Activated CD4-positive, alpha-beta T cell treated with anti-CD3 and anti-CD28 coated beads for 48 hours (primary cell): ENCODE results near the gene RPS6KL1.

Experiments used
- DNase-seq: peaks from one replicate; pipeline ENCODE4 v3.0.0-alpha.2; 2020

The RPS6KL1 gene

DNA sequence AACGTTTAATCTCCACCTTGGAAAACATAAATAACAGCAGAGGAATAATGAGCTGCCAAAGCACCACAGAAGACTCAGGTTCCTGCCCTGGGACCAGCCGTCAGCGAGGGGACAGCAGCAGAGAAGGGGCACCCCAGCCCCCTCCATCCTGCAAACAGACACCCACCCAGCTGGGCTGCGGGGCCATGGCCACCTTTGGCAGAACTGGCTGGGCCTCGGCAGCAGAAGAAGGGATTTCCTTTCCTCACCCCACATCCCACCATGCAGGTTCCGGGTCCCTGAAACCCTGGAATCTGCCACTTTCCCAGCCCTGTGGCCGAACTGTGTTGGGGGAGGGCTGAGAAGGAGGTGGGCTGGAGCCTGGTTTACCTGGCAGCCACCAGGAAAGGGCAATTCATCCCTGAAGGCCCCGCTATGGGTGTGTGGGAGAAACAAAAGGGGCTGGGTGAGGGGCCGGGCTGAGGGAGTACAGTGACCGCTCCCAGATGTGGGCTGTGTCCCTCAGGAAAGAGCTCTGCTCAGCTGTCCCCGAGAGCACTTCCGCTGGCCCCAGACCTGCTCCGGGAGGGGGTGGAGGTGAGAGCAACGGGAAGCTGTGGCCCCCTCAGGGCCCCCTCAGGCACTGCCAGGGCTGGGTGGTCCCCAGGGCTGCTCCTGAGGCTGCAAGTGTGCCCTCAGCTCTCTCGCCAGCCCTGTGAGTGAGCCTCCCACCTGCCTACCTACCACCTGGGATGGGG, 28.6 kb upstream of the RPS6KL1 start:
- DNase-seq = no peak

- DNase-seq = no peak
Observed at GRCh38 chr14:74950795-74951442, 27.9 kb upstream of the RPS6KL1 start.

- DNase-seq = no peak
Observed at GRCh38 chr14:74949859-74950573, 27.0 kb upstream of the RPS6KL1 start.

- no peak for DNase-seq
Observed at GRCh38 chr14:74949191-74949601, 26.1 kb upstream of the RPS6KL1 start.

DNA sequence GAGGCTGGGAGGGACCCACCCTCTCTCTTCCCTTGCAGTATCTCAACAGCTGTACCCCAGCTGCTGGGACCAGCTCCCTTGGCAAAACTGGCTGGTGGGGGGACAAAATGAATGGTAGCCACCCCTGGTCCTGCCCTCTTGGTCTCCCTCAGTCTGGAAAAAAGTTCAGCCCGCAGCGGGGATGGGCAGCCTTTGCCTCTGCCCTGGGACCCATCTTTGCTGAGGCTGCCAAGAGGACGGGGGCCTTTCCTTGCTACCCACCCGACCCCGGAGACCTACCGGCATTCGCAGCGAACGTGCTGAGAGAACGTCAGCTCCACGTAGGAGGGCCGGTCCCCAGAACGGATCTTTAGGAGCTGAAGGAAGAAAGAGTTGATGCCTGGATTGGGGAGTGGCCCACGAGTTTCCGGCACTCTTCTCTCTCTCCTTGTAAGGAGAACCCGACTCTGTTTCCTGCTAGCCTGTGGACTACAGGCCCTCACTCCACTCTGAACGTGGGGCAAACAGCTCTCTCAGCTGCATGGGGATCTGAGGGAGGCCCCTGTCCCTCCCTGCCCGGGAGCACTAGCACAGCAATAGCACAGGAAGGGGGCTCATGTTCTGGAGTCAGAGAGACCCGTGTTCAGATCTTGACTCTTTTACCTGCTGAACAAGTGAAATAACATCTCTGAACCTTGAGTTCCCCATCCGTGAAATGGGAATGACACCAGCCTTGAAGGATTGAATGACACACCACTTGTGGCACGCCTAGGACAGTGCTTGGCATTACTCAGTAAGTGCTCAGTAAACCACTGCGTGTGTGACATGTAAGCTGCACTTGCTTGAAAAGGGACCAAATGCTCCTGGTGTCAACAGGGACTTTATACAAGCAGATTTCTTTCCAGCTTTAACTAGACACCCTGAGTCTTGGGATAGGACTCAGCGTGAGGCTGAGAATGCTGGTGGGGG, 25.4 kb upstream of the RPS6KL1 start:
- DNase-seq = no peak

DNA sequence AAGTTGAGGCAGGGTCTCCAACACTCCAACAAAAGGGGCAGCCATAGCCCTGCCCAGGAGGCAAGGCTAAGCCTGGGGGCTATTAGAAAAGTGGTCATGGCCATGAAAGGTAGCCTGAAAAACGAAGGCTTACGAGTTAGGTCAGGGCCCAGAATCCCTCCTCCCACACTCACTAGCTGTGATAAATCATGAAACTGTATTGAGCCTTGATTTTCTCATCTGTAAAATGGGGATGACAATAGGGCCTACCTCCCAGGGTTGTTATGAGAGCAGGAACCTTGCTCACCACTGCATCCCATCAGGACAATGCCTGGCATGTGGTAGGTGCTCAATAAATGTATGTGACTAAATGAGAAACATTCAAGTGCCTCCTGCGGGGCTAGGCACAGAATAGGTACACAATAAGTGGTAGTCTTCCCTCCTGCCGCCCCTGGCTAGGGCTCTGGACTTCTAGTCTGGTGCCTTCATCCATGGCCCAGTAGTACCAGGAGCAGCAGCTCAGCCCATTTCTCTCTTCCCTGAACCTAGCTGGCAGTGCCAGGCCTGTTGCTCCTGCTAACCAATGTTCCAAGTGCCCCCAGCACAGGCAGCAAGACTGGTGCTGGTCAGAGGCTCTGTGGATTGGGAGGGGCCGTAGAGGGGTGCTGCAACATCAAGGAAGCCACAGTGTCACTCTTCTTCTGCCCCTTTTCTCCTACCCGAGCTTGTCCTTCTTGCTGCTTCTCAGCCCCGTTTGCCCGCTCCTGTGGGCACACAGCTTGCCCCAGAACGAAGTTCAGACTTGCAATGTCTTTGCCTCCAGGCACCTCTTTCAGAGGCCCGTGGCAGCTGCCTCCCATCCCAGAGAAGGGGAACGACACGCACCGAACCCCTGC, 24.5 kb upstream of the RPS6KL1 start:
- no peak for DNase-seq

DNA sequence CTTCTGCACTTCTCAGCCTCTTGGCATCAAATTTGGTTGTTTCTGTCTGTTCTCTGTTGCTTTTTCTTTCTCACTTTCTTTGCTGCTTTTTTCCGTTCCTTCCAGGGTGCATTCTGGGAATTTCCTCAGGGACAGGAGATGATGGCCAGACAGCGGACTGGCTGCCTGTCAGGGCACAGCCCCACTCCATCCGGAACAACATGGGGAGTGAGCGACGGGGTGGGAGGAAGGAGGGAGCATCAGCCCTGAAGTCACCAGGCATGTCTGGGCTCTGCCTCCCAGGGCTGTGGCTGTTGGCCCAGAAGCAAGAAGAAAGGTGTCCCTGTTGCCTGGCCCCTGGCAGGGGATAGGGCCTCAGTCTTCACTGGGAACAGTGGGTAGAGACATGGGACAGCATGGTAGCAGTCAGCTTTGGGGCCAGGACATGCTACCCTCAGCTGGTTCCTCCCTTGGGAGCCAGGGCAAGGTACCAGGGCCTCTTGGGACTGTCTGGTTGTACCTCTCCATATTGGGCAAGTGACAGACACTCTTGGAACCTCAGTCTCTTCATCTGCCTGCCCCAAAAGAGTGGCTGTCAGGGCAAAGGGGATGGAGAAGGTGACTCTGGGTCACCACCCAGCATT, 23.7 kb upstream of the RPS6KL1 start:
- DNase-seq = no peak

- DNase-seq = peak; percentile 86
Observed at GRCh38 chr14:74945852-74946658, 23.0 kb upstream of the RPS6KL1 start.

DNA sequence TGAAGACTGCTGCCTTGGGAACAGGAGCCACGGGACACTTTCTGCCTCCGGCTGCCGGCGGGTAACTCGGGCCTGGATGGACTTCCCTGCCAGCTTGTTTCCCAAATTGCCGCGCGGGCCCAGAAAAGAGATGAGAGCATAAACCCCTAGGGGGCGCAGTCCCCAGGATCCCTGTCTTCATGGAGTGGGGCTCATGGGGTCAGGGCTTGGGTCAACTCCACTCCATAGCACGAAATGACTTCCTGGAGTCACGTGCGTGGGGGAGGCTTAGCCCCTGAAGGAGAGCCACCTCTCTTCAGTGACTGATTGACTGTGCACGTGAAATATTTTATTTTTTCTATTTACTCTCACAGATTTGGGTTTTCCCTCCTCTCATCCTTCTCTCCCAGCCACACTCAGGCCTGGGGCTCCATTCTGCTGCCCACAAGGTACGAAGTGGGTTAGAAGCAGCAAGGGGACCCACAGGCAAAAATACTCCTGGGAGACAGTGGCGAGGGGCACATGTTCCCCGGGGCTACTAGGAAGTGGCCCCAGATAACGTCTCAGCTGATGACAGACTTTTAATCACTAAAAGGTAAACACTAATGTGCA, 22.3 kb upstream of the RPS6KL1 start:
- DNase-seq = peak; percentile 56

GRCh38 chr14:74942608-74943007, 19.5 kb upstream of the RPS6KL1 start:
- peak; percentile 45 for DNase-seq

GRCh38 chr14:74942181-74942580, 19.1 kb upstream of the RPS6KL1 start:
- no peak for DNase-seq

GRCh38 chr14:74941676-74942097, 18.6 kb upstream of the RPS6KL1 start:
- DNase-seq = peak; percentile 82

DNA sequence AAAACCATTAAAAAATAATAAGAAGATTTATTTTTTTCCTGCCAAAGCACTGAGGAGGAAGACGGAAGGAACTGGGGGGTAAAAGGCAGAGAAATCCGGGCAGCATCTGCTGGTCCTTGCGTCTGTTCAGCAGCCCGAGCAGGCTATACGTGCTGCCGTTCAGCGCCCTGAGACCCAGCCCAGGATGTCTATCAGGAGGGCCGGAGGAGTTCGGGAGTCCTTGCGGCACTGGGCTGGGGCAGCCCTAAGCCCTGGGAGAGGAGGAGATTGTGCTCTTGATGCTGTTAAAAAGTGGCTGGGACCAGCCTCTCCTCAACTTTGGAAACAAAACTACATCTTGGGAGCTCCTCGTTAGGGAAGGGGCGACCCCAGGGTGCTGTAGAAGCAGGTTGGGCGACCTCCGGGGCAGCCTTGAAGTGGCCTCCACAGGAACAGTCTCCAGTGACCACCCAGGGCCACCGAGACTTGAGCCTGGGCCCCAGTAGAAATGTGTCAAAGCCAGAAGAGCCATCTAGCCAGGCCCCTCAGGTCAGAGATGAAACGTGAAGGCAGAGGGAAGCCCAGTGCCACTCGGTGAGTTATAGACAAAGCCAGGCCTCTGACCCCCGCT, 18.0 kb upstream of the RPS6KL1 start:
- no peak for DNase-seq

DNA sequence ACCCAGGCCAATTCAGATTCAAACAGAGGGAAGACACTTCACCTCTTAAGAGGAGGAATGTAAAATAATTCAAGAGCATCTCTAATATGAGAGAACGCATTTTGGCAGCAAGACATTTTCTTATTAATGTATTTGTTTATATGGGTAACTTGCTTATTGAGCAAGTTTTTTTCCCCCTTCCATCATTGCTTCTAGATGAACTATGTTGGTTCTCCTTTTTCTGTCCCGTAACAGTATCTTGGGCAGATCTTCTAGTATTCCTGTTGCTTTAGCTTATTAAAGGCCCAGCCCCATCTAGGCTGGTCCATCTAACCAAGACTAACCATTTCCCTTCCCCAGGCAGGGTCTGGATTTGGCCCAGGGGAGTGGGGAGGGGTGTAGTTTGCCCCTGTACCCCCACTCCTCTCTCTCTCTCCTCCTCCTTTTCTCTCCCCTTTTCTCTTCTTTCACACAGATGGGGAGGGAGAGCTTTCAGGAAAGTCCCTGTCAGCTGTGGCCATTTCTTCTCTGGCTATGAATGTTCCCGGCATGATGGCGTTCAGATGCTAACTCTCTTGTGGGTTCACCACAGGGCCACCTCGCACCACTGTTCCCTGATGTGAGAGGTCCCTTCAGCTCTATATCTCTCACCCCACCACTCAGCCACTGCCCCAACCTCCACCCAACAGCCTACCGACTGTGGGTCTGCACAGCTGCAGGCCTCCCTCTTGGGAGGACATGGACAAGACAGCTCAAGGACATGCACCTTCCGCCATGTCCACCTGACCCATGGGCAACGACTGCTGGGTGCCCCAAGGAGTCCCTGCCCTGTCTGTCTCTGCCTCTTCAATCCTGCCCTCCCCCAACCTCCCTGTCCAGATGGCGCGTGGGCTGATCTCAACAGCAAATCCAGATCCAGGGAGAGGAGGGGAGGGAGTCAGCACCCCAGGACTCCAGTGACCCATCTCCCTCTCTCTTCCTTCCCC, 15.8 kb upstream of the RPS6KL1 start:
- DNase-seq = no peak

- DNase-seq = no peak
Observed at GRCh38 chr14:74937171-74937570, 14.1 kb upstream of the RPS6KL1 start.

DNA sequence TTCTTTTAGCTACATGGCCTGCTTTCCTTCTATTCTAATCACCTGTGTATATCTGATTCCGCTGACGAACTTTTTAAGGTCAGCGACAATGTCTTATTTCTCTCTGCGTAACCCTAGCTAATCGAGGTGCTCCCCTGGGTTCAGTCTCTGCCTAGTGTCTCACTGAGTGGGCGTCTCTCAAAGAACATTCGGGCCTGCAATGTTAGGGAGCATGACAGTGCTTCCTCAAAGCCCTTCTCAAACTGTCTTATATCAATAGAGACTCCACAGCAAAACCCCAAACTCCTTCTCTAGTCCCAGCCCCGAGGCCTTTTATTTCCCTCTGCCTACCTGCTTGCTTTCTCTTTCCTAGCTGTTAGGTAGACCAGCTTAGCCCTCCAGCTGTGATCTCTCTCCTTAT, 13.7 kb upstream of the RPS6KL1 start:
- no peak for DNase-seq

DNA sequence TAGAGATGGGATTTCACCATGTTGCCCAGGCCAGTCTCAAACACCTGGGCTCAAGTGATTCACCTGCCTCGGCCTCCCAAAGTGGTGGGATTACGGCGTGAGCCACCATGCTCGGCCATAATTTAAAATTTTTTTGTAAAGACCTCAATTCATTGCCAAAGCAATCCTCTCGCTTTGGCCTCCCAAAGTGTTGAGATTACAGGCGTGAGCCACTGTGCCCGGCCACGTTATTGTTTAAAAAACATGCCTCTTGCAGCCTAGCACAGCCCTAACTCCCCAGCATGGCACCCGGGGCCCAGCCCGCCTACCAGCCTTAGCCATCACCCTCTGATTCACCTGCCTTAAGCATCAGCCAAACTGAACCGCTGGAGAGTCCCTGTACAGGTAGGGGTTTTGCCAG, 13.1 kb upstream of the RPS6KL1 start:
- DNase-seq = no peak

GRCh38 chr14:74935360-74935680, 12.3 kb upstream of the RPS6KL1 start:
- DNase-seq = no peak
